Activated CD8-positive, alpha-beta memory T cell treated with anti-CD3 and anti-CD28 coated beads for 48 hours (primary cell): ENCODE measurements around the gene DOCK1.

ENCODE experiments used
- DNase-seq, 3 experiments: peaks; one replicate each; pipeline ENCODE4 v3.0.0-alpha.2; 2020; ENCODE audit warnings: low read depth in 2 of 3, low spot score in 2 of 3

Gene DOCK1

DNA sequence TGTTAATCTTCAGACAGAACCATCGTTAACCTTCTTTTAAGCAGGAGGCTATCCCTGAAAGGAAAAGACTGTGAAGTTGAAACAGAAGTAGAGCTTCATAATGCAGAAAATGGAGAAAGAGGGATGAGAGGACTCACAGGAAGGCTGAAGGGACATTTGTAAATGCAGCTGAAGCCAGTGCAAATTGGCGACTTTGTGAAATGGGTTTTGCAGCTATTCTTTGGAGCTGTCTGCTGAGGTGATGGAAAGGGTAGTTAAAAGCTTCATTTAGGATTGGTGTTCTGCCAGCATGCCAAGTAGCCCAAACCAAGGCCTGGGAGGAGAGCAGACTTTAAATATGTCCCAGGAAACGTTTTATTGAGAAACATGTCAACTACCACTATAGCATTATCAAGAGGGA lies 168.4 kb downstream of the DOCK1 start:
- no peak for DNase-seq

- DNase-seq = no peak
Observed at GRCh38 chr10:127079392-127079791, 174.2 kb downstream of the DOCK1 start.

GRCh38 chr10:127080317-127080716 lies 175.1 kb downstream of the DOCK1 start:
- no peak for DNase-seq

DNA sequence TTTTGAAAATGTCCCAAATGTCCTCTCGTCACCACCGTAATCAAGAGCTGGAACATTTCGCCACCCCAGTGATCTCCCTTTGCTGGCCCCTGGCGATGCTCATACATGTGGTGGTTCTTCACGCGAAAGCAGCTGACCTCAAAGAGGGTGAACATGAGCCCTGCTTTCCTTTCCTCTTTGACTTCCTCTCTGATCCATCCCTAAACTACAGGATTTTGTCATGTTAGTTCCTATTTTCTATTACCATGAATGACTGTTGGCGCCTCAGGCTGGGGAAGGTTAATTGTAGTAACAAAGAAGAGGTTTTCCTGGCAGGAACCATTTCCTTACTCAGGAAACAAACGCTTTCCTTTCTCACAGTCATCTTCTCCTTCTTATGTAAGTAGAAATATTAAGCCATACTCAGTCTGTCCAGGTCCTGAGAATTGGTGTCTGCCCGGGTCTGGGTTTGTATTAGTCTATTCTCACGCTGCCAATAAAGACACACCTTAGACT lies 176.7 kb downstream of the DOCK1 start:
- no peak for DNase-seq

GRCh38 chr10:127082651-127083050 lies 177.4 kb downstream of the DOCK1 start:
- DNase-seq = no peak

DNA sequence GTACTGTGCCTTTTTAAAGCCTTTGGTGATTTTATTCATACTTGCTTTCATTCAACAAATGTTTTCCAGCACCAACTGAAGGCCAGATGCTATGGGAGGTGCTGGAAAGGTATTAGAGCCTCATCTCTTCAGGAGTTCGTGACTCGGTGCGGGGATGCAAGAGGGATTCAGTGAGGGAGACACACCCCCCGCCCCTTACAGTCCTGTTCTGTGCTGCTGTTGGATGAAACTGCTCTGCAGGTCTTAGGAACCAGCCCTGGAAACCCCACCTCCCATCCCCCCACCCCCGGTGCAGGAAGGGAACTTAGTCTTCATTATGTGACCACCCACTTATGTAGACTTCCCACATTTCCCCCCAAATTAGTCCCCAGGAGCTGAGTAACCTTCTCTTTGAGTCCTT lies 180.7 kb downstream of the DOCK1 start:
- DNase-seq = no peak

GRCh38 chr10:127088908-127089307 lies 183.7 kb downstream of the DOCK1 start:
- no peak for DNase-seq

- no peak for DNase-seq
Observed at GRCh38 chr10:127089446-127089845, 184.2 kb downstream of the DOCK1 start.

DNA sequence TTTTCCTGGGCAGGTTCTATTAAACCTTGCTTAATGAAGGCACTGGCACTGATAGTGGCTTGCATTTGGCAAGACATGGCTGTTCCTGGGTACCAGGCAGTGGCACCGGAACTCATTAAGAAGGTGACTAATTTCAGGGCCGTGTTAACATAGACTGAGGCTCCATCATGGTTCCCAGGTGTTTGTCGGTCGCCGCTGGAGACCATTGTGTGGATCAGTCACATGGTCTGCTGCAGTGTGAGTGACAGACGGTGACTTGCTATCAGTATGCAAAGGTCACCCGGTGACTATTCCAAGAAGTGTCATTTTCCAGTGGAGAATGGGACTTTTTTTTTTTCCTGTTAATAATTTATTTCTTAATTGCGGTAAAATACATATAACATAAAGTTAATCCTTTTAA lies 184.9 kb downstream of the DOCK1 start:
- DNase-seq = no peak

GRCh38 chr10:127091354-127091753 lies 186.1 kb downstream of the DOCK1 start:
- no peak for DNase-seq

DNA sequence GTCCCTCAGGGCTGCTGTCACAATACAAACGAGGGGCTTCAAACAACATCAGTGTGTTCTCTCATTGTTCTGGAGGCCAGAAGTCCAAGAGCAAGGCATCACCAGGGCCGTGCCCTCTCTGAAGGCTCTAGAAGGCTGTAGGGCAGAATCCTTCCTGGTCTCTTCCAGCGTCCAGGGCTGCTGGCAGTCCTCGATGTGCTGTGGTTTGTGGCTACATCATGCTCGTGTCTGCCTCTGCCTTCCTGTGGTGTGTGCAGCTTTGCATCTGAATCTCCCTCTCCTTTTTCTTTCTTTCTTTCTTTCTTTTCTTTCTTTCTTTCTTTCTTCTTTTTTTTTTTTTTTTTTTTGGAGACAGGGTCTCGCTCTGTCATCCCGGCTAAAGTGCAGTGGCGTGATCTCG lies 187.7 kb downstream of the DOCK1 start:
- DNase-seq = no peak

DNA sequence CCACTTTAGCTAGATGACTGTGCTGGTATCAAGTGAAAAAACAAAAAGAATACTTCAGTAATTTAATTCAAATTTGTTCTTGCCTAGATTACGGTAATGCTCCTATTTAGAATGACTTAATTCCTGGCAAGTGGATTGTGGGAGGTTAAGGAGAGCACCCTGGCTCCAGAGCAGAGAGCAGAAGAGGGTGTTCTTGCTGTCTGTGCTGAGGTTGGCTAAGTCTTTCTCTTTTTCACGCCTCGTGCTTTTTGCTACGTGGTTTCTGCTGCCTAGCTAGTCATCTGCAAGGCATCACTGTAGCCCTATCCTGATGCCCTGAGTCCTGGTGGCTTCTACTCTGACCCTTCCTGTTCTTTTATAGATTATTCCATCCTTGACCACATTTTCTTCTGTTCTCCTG lies 189.8 kb downstream of the DOCK1 start:
- no peak for DNase-seq

DNA sequence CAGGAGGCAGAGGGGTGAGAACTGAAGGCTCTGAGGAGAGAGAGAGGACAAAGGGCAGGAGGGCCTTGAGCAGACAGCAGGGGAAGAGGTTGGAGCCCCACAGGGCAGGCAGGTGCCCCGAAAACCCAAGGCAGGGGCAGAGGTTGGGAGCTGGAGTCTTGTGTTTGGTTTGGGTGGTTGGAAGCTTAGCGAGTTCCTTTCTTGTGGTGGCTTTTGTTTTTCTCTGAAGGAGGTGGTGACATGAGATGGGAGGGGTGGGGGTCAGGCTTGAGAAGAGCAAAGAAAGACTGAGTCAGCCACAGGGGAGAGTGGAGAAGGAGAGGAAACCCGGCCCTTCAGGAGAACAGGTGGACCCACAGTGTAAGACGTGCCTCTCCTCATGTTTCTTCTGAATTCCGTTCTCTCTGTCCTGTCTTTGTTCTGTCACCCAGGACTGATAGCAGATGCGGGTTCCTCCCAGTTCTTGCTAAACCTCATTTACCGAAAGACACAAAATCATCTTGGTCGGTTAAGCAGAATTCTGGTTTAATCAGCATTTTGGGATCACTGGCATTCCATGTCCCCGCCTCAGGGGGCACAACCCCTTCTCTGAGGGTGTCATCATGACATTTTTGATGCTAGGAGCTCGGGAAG lies 195.9 kb downstream of the DOCK1 start:
- DNase-seq = no peak

GRCh38 chr10:127102176-127102575 lies 196.9 kb downstream of the DOCK1 start:
- DNase-seq = no peak

- DNase-seq = no peak
Observed at GRCh38 chr10:127115100-127115499, 209.9 kb downstream of the DOCK1 start.

DNA sequence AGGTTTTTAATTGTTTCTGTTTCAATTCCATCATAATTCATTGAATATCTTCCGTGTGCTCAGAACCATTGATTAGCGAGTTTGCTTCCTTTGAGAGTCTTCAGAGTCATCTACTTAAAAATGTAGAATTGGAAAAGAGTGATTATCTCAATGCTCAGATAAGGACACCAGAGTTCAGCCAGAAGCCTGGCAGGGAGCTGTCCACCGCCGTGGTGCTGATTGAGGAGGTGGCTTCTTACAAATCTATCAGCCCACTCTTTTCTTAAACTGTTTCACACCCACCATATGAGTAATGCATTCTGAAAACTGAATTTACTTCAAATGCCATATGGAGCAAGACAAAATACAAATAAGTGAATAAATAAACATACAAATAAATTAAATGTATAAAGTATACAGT lies 211.9 kb downstream of the DOCK1 start:
- DNase-seq = no peak

DNA sequence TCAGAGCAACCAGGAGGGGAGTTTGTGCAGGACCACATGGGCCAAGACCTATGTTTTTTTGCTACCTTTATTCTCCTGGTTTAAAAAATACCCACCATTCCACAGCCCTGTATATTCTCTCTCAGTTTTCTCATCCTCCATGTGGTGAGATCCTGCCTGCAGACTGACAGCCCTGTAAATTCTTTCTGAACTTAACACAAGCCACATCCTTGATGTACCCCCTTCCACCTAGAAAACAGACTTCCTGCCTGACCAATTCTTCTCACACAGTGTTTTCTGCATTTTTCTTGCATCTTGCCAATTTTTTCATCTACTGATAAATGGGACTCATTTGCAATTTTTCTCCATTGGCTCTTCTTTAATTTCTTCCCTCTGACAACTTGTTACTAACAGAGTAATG lies 212.8 kb downstream of the DOCK1 start:
- DNase-seq = no peak

DNA sequence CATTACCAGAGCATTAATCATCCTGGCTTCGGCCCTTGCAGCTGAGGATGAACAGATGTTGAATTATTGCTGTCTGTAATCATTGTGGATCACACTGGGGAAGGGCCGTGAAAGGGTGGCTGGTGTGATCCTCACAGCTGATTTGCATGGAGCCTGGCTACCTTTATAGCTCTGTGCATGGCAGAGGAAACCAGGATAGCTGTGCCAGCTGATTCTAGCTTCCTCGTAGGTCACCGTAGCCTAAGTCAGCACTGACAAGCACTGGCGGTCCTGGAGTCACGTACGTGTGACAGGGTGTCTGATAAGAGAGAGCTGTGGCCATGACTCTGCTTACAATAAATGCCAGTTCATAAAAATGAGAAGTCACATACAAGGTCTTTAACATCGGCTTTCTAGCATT lies 214.7 kb downstream of the DOCK1 start:
- no peak for DNase-seq

- DNase-seq = no peak
Observed at GRCh38 chr10:127122831-127123230, 217.6 kb downstream of the DOCK1 start.

GRCh38 chr10:127123626-127124025 lies 218.4 kb downstream of the DOCK1 start:
- no peak for DNase-seq

DNA sequence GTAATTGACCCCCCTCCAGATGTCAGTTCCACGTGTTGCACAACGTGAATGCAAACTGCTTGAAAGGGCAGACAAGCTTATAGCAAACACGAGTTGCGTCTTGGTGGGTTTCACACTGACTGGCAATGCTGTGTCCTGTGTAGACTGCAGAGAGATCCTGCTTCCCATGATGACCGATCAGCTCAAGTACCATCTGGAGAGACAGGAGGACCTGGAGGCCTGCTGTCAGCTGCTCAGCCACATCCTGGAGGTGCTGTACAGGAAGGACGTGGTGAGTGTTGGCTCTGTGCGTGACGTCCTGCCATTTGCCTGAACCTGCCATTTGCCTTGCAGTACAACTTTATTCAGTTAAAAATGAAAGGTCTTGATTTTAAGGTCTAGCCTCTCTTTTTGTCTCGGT lies 220.1 kb downstream of the DOCK1 start:
- no peak for DNase-seq

DNA sequence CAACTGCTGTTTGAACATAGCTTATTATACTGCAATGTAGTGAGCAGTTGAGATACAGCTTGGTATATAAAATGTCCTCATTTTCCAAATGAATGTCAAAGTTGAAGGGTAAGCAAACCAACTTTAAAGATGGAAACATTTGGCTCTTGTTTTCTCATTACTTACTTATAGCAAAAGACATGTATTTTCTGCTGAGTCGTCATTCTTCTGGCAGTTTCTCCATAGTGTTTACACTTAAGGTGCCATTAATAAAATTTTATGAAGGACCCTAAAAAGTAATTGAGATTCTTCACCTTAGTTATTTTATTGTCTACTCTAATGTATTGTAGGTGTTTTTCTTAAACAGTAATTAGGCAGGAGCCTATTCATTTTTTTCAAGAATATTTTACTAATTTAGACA lies 222.6 kb downstream of the DOCK1 start:
- no peak for DNase-seq

GRCh38 chr10:127129104-127129503 lies 223.9 kb downstream of the DOCK1 start:
- DNase-seq = no peak

DNA sequence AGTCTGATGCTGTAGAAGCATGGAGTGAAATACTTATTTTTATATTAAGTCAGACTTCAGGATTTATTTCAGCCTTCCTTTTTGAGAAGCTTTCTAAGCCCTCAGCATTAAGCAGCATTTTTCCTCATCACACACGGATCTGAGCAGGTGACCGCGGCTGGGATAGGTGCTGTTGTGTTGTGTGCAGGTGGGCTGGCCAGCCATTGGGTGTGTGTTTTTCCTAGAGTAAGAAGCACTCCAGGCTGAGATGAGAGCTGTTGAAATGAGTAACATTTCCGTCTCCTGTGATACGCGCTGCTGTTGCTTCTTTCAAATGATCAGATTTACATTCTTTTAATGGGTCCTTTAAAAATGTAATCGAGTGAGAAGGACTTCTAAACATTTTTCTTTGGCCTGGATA lies 227.2 kb downstream of the DOCK1 start:
- DNase-seq = no peak
